ENCODE data around the gene MINDY4B.

- TF ChIP-seq, protein P1, sequence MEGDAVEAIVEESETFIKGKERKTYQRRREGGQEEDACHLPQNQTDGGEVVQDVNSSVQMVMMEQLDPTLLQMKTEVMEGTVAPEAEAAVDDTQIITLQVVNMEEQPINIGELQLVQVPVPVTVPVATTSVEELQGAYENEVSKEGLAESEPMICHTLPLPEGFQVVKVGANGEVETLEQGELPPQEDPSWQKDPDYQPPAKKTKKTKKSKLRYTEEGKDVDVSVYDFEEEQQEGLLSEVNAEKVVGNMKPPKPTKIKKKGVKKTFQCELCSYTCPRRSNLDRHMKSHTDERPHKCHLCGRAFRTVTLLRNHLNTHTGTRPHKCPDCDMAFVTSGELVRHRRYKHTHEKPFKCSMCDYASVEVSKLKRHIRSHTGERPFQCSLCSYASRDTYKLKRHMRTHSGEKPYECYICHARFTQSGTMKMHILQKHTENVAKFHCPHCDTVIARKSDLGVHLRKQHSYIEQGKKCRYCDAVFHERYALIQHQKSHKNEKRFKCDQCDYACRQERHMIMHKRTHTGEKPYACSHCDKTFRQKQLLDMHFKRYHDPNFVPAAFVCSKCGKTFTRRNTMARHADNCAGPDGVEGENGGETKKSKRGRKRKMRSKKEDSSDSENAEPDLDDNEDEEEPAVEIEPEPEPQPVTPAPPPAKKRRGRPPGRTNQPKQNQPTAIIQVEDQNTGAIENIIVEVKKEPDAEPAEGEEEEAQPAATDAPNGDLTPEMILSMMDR (conservative IDR thresholded peaks at IDR 0.05; ENCODE audit: low read depth, low read length) = no peak
- TF ChIP-seq RAD21 (IDR thresholded peaks at IDR 0.05; ENCODE audit: low read length) = no peak
- no peak for TF ChIP-seq POLR2A (IDR thresholded peaks at IDR 0.05; ENCODE audit: low read depth, low read length)
- no peak for TF ChIP-seq MXI1 (IDR thresholded peaks at IDR 0.05; ENCODE audit: borderline replicate concordance, low read depth, low read length)
- TF ChIP-seq MAFK (IDR thresholded peaks at IDR 0.05; ENCODE audit: low read depth, low read length) = no peak
- no peak for TF ChIP-seq CEBPB (IDR thresholded peaks at IDR 0.05; ENCODE audit: low read depth, low read length)
- no peak for TF ChIP-seq FOS (IDR thresholded peaks at IDR 0.05; ENCODE audit: low read depth, low read length)
Measured at GRCh38 chr3:150861851-150862250, 43.4 kb downstream of the MINDY4B start.
